A549 (cell line): Measurements from ENCODE around the gene KPTN. TPM values are rescaled to one million over a fixed set of nuclear protein-coding genes. Genes with fewer than 3 reads are reported as not detected.
A peak's percentile ranks its signal among the peaks of the same experiment; 100 is the strongest.

ENCODE experiments used
- ATAC-seq, 2 experiments: fragments of 200-7000 bp in 1 of 2; fragments of >200 bp in 1 of 2; cut with Nextera tagmentation in 1 of 2; cut with Tn5 transposase in 1 of 2; 3 replicates each; pipeline versions ENCODE4 v1.8.0 to v1.9.1; 2018 to 2020; ENCODE audit warnings: mild to moderate bottlenecking in 1 of 2, moderate library complexity in 1 of 2
- CTCF ChIA-PET: fragments of 300-600 bp; sonication (Branson Sonifier 250); formaldehyde crosslinking; extraction: SDS; loops from one replicate; lab custom pipeline; 2021; ENCODE audit warnings: antibody characterized with exemption, inconsistent platforms; lab: Yijun Ruan, JAX
- POLR2A ChIA-PET: fragments of 350-600 bp; formaldehyde crosslinking; extraction: SDS; loops from one replicate; lab custom pipeline; 2021; ENCODE audit warnings: antibody characterized with exemption, inconsistent platforms; lab: Yijun Ruan, JAX
- DNase-seq, 2 experiments: peaks; one replicate each; pipeline versions ENCODE4 v3.0.0 to v3.0.0-alpha.2; 2011 to 2016; ENCODE audit warnings: low read depth in 1 of 2, low spot score in 1 of 2
- FAIRE-seq: peaks from 2 replicates; lab custom pipeline; 2011; peaks lifted over from hg19 to GRCh38; lab: Jason Lieb, UNC
- H3K27ac ChIP-seq, 2 experiments: fragments of >200 bp; sonication (Bioruptor Twin); formaldehyde crosslinking; 3 replicates each; pipeline ENCODE4 v1.5.1; 2016 to 2017
- H3K4me1 ChIP-seq: fragments of >200 bp; sonication (Bioruptor Twin); formaldehyde crosslinking; 3 replicates; pipeline ENCODE4 v1.6.1; 2016
- H3K4me2 ChIP-seq: fragments of >200 bp; sonication (Bioruptor Twin); formaldehyde crosslinking; 3 replicates; pipeline ENCODE4 v1.6.1; 2016
- H3K4me3 ChIP-seq: fragments of >200 bp; sonication (Bioruptor Twin); formaldehyde crosslinking; 3 replicates; pipeline ENCODE4 v1.5.1; 2016
- H3K9me3 ChIP-seq: fragments of >200 bp; sonication (Bioruptor Twin); formaldehyde crosslinking; 3 replicates; pipeline ENCODE4 v1.6.1; 2016
- ATOH8 ChIP-seq: fragments of 250-450 bp; sonication (Bioruptor Pico); IDR thresholded peaks from 2 replicates; pipeline ENCODE4 v1.5.0; 2020; ENCODE audit warnings: low read depth, mild to moderate bottlenecking, moderate library complexity
- BCL3 ChIP-seq: fragments of >200 bp; sonication (Bioruptor Twin); formaldehyde crosslinking; IDR thresholded peaks from 3 replicates; pipeline ENCODE4 v1.6.1; 2016
- CTCF ChIP-seq: fragments of >200 bp; sonication (Bioruptor Twin); formaldehyde crosslinking; IDR thresholded peaks from 3 replicates; pipeline ENCODE4 v1.5.1; 2016
- EHF ChIP-seq: fragments of 250-450 bp; sonication (Bioruptor Pico); IDR thresholded peaks from 2 replicates; pipeline ENCODE4 v1.5.0; 2020; ENCODE audit warnings: mild to moderate bottlenecking
- FOSB ChIP-seq: fragments of 250-450 bp; sonication (Bioruptor Pico); IDR thresholded peaks from 2 replicates; pipeline ENCODE4 v1.5.0; 2020; ENCODE audit warnings: mild to moderate bottlenecking, moderate library complexity
- FOSL2 ChIP-seq, 2 experiments: fragments of 450-650 bp in 1 of 2; fragments of >200 bp in 1 of 2; sonication (Bioruptor Twin) in 1 of 2; formaldehyde crosslinking; IDR thresholded peaks; 2 replicates each; pipeline versions ENCODE4 v1.5.0 to v1.6.1; 2016 to 2020; ENCODE audit warnings: mild to moderate bottlenecking in 1 of 2, moderate library complexity in 1 of 2
- FOXS1 ChIP-seq: fragments of 250-450 bp; sonication (Bioruptor Pico); IDR thresholded peaks from 2 replicates; pipeline ENCODE4 v1.5.0; 2020; ENCODE audit warnings: mild to moderate bottlenecking, moderate library complexity
- GATA3 ChIP-seq: IDR thresholded peaks from 2 replicates; pipeline ENCODE4 v1.6.1; 2012; ENCODE audit warnings: borderline replicate concordance
- HOXB5 ChIP-seq: fragments of 250-450 bp; sonication (Bioruptor Pico); IDR thresholded peaks from 2 replicates; pipeline ENCODE4 v1.5.0; 2020; ENCODE audit warnings: mild to moderate bottlenecking, moderate library complexity
- JUNB ChIP-seq: fragments of >200 bp; sonication (Bioruptor Twin); formaldehyde crosslinking; IDR thresholded peaks from 2 replicates; pipeline ENCODE4 v1.6.1; 2016
- POLR2A ChIP-seq: IDR thresholded peaks from 2 replicates; pipeline ENCODE4 v1.6.1; 2012; ENCODE audit warnings: mild to moderate bottlenecking, low read length
- RARB ChIP-seq: fragments of 250-450 bp; sonication (Bioruptor Pico); IDR thresholded peaks from 2 replicates; pipeline ENCODE4 v1.8.0; 2021; ENCODE audit warnings: mild to moderate bottlenecking, moderate library complexity
- RNF2 ChIP-seq: fragments of 200-600 bp; sonication (generic); IDR thresholded peaks from 2 replicates; pipeline ENCODE4 v1.6.1; 2016; ENCODE audit warnings: low read depth, mild to moderate bottlenecking, antibody characterized with exemption, moderate library complexity, borderline replicate concordance
- SREBF2 ChIP-seq: fragments of 450-650 bp; IDR thresholded peaks from 2 replicates; pipeline ENCODE4 v1.6.1; 2014; ENCODE audit warnings: mild to moderate bottlenecking, moderate library complexity
- ZC3H11A ChIP-seq: fragments of 450-650 bp; IDR thresholded peaks from 2 replicates; pipeline ENCODE4 v1.6.1; 2014; ENCODE audit warnings: antibody characterized with exemption, mild to moderate bottlenecking
- ZSCAN20 ChIP-seq: fragments of 250-450 bp; sonication (Bioruptor Pico); IDR thresholded peaks from 2 replicates; pipeline ENCODE4 v1.8.0; 2022; ENCODE audit warnings: mild to moderate bottlenecking, moderate library complexity
- WGBS: methylation state at CpG from one replicate; pipeline ENCODE4 v1.1.6; 2017; ENCODE audit errors: missing lambda C conversion rate; 5-methylcytosine and 5-hydroxymethylcytosine counted together
- polyA plus RNA-seq, 4 experiments: library from polyadenylated mRNA; depleted of rRNA in 3 of 4; stranded (reverse); fragments of >200 nt; fragmentation: RNase III in 1 of 4; extraction: RNeasy Plus Mini Kit Qiagen cat#74134 plus additional on column Dnase treatment in 1 of 4; gene quantifications; 2 replicates in 3 of 4; 3 replicates in 1 of 4; pipeline ENCODE4 v1.2.3, GENCODE V29; 2011 to 2017

The KPTN gene
- polyA plus RNA-seq, 2 of the 4 experiments (the other 2 are of a cell fraction), result 10.6 to 20.6 TPM

- ChIA-PET POLR2A (interaction anchor here (0.5 to 0.7 kb wide), 2 partner anchors 8 to 143 kb away, joined by 3 to 4 read pairs; partner anchors contain the start of genes DHX34 and KPTN), CTCF (interaction anchor here (1.0 to 9.7 kb wide), 8 partner anchors 8 to 252 kb away, joined by 3 to 58 read pairs (median 6); partner anchors contain the start of genes KPTN and NAPA)
- H3K4me2 ChIP-seq, result no peak overlapping the region
- DNase-seq (no peak), FAIRE-seq (no peak)
- no peaks in the 10 kb centered on the region for H3K9me3 ChIP-seq
- no peak overlapping the region for H3K27ac ChIP-seq
- H3K4me1 ChIP-seq, result no peaks in the 10 kb centered on the region
- no peak overlapping the region for H3K4me3 ChIP-seq
- 0 out of 2 replicates have a peak, but pooled peaks have one; percentile 8 for TF ChIP-seq POLR2A
- TF ChIP-seq SREBF2, result no peak
- TF ChIP-seq FOXS1 (CRISPR knock-in tag), result no peak
- TF ChIP-seq CTCF, result no peak
- no peak for TF ChIP-seq ATOH8 (CRISPR knock-in tag)
- TF ChIP-seq, all 56 proteins: peak for 1
- 93% methylated on average over 22 of the region's 22 CpGs for WGBS
- ATAC-seq, result no peak
Measured at GRCh38 chr19:47491358-47492136, 7.5 kb upstream of the KPTN start.

- ChIA-PET POLR2A (interaction anchor here (0.5 to 0.7 kb wide), 2 partner anchors 54 to 142 kb away, joined by 3 to 4 read pairs; partner anchors contain the start of gene DHX34), CTCF (interaction anchor here (0.6 to 9.7 kb wide), 8 partner anchors 7 to 223 kb away, joined by 3 to 58 read pairs (median 6); partner anchors contain the start of genes EHD2 and KPTN)
- H3K9me3 ChIP-seq, result no peaks in the 10 kb centered on the region
- H3K4me3 ChIP-seq, result no peak overlapping the region
- no peak overlapping the region for H3K27ac ChIP-seq
- no peak for FAIRE-seq
- ATAC-seq, result no peak
- H3K4me1 ChIP-seq, result no peaks in the 10 kb centered on the region
- no peak for DNase-seq
- TF ChIP-seq FOSB, result no peak
- TF ChIP-seq EHF (CRISPR knock-in tag), result no peak
- TF ChIP-seq ZC3H11A, result no peak
- no peak for TF ChIP-seq RNF2
- no peak for TF ChIP-seq BCL3
- no peak for TF ChIP-seq POLR2A
- no peak for TF ChIP-seq RARB (CRISPR knock-in tag)
- no peak for TF ChIP-seq HOXB5
- WGBS, result 67% methylated on average over 3 of the region's 3 CpGs
- no peak overlapping the region for H3K4me2 ChIP-seq
Measured at GRCh38 chr19:47490847-47491246, 6.8 kb upstream of the KPTN start.

GRCh38 chr19:47490031-47490430 lies 6.0 kb upstream of the KPTN start:
- Histone ChIP-seq H3K27ac (no peak overlapping the region), H3K4me1 (peaks cover 1% of the 10 kb centered on the region; the same call in 2 of the 3 replicates), H3K4me3 (no peak overlapping the region), H3K9me3 (no peaks in the 10 kb centered on the region)
- ATAC-seq (no peak), DNase-seq (no peak), FAIRE-seq (no peak)
- CTCF ChIA-PET, result interaction anchor here (1.2 to 2.9 kb wide), 4 partner anchors 11 to 209 kb away, joined by 4 to 12 read pairs (median 8); partner anchors contain the start of gene NAPA
- no peak for TF ChIP-seq ZSCAN20 (CRISPR knock-in tag)
- no peak for TF ChIP-seq JUNB
- TF ChIP-seq POLR2A, result no peak
- TF ChIP-seq FOSB, result no peak
- TF ChIP-seq RNF2, result no peak
- TF ChIP-seq FOSL2 (IDR thresholded peaks at IDR 0.05), result no peak
- TF ChIP-seq FOSL2 (CRISPR knock-in tag; IDR thresholded peaks at IDR 0.05), result no peak
- no peak for TF ChIP-seq GATA3
- TF ChIP-seq, all 56 proteins: peak for 0
- POLR2A ChIA-PET, result no interaction called here
- WGBS, result 85% methylated on average over 7 of the region's 7 CpGs
- no peak overlapping the region for H3K4me2 ChIP-seq
